Heart left ventricle (tissue), 13 donors: Measurements from ENCODE around the gene PTH2.

Experiments used
- CTCF ChIP-seq, 12 donors: fragments of 200-600 bp; sonication (generic) in 4 of 12; IDR thresholded peaks; one replicate each; pipeline versions ENCODE4 v1.5.0 to v1.8.0; 2018 to 2022; ENCODE audit warnings: antibody characterized with exemption in 12 of 12, mild to moderate bottlenecking in 5 of 12
- POLR2A ChIP-seq, 2 donors: fragments of 450-650 bp; IDR thresholded peaks; one replicate each; pipeline ENCODE4 v1.6.1; 2017; ENCODE audit warnings: antibody characterized with exemption in 2 of 2, mild to moderate bottlenecking in 2 of 2, moderate library complexity in 2 of 2
- donor health status: ischemic (EF 13 %, LVEDD 7.1; RV severe dilation, severe dysfunction).
- donor health status: DM: no; HTN: yes; CAD: no.
- donor health status: DM: no; HTN: no; CAD: no.
- donor health status: ischemic (EF 25% LVEDD 6.9; RV normal size, moderate dysfunction).
- donor health status: ischemic (EF 25% LVEDD 5.7; RV mildly dilated, moderate dysfunction).
- donor health status: ischemic (EF 35%, LVEDD 5.7; RV mildly dilated, moderate dysfunction).
- donor health status: nonischemic (EF 11% LVEDD 7.7; RV severe dilation, severe dysfunction).
- donor health status: DM: yes; HTN: yes; CAD: no.
- donor health status: PGD.
- donor health status: ischemic (EF 29% LVEDD 5.4; RV normal size, mild dysfunction).
- donor health status: nonischemic (EF 23%, LVEDD 6.1; RV moderate dilation, normal function).

DNA sequence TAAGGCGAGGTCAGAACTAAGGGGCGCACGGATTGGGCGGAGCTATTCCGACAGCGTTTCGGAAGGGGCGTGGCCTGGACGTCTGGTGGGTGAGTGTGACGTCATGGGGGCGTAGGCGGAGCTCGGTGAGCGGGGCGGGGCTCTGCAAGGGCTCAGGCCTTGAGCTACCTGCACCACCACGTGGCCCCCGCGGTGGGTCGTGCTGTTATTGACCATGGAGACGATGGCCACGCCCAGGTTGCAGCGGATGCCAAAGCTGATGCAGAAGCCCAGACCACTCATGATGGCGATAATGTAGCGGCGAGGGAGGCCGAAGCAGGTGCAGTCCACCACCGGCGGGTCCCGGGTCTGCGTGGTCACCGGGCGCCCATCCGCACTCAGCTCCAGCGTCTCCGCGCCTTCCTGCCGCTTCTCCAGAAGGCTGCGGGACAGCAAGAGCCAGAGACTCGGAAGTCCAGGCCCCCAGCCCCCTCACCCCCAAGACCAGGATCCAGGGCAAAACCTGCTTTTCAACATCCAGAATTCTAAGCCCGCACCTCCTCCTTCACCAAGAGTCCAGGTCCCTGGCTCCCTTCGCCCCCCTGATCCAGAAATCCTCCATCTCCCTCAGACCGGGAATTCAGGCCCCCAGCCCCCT, 13.3 kb upstream of the PTH2 start:
- no peak for TF ChIP-seq CTCF (IDR thresholded peaks at IDR 0.05)
- no peak for TF ChIP-seq POLR2A (IDR thresholded peaks at IDR 0.05)
